GM13976 (cell line): ENCODE measurements around the gene COL20A1.

Source experiments
- DNase-seq: peaks from one replicate; pipeline ENCODE4 v3.0.0; 2012; ENCODE audit warnings: low spot score
- in situ Hi-C: fragments of 300-500 bp; cut with MboI; formaldehyde crosslinking; loops from one replicate; pipeline ENCODE4 v1.12.0; 2022; ENCODE audit warnings: low sequenced_read_pairs, mixed read lengths, inconsistent platforms; ENCODE audit not compliant: unreplicated experiment
- TF ChIP-seq, protein P1 (sequence below): IDR thresholded peaks from 2 replicates; pipeline ENCODE4 v1.5.1; 2012; ENCODE audit warnings: borderline replicate concordance, mild to moderate bottlenecking; ENCODE audit not compliant: insufficient read depth; ENCODE audit errors: extremely low read depth, missing control alignments, control extremely low read depth

The COL20A1 gene

GRCh38 chr20:63283397-63284082, 9.4 kb upstream of the COL20A1 start:
- TF ChIP-seq, protein P1, sequence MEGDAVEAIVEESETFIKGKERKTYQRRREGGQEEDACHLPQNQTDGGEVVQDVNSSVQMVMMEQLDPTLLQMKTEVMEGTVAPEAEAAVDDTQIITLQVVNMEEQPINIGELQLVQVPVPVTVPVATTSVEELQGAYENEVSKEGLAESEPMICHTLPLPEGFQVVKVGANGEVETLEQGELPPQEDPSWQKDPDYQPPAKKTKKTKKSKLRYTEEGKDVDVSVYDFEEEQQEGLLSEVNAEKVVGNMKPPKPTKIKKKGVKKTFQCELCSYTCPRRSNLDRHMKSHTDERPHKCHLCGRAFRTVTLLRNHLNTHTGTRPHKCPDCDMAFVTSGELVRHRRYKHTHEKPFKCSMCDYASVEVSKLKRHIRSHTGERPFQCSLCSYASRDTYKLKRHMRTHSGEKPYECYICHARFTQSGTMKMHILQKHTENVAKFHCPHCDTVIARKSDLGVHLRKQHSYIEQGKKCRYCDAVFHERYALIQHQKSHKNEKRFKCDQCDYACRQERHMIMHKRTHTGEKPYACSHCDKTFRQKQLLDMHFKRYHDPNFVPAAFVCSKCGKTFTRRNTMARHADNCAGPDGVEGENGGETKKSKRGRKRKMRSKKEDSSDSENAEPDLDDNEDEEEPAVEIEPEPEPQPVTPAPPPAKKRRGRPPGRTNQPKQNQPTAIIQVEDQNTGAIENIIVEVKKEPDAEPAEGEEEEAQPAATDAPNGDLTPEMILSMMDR: no peak

GRCh38 chr20:63284083-63284440, 8.9 kb upstream of the COL20A1 start:
- in situ Hi-C loops: no loop called here
- DNase-seq: no peak
- TF ChIP-seq, protein P1: no peak

More at GRCh38 chr20:63283397-63284082, 9.4 kb upstream of the COL20A1 start:
- no peak for DNase-seq
- in situ Hi-C loops: no loop called here

GRCh38 chr20:63284544-63284949, 8.4 kb upstream of the COL20A1 start:
- in situ Hi-C loops: no loop called here
- DNase-seq: no peak

GRCh38 chr20:63284981-63285524, 7.9 kb upstream of the COL20A1 start:
- TF ChIP-seq, protein P1: no peak
- no peak for DNase-seq
- in situ Hi-C loops: no loop called here

More at GRCh38 chr20:63284544-63284949, 8.4 kb upstream of the COL20A1 start:
- TF ChIP-seq, protein P1: no peak

- in situ Hi-C loops: no loop called here
- TF ChIP-seq, protein P1: no peak
Measured at GRCh38 chr20:63285636-63286615, 7.1 kb upstream of the COL20A1 start.

More at GRCh38 chr20:63285636-63286615, 7.1 kb upstream of the COL20A1 start:
- no peak for DNase-seq
